Measurements from ENCODE around the gene STAB2.

STAB2 gene

DNA sequence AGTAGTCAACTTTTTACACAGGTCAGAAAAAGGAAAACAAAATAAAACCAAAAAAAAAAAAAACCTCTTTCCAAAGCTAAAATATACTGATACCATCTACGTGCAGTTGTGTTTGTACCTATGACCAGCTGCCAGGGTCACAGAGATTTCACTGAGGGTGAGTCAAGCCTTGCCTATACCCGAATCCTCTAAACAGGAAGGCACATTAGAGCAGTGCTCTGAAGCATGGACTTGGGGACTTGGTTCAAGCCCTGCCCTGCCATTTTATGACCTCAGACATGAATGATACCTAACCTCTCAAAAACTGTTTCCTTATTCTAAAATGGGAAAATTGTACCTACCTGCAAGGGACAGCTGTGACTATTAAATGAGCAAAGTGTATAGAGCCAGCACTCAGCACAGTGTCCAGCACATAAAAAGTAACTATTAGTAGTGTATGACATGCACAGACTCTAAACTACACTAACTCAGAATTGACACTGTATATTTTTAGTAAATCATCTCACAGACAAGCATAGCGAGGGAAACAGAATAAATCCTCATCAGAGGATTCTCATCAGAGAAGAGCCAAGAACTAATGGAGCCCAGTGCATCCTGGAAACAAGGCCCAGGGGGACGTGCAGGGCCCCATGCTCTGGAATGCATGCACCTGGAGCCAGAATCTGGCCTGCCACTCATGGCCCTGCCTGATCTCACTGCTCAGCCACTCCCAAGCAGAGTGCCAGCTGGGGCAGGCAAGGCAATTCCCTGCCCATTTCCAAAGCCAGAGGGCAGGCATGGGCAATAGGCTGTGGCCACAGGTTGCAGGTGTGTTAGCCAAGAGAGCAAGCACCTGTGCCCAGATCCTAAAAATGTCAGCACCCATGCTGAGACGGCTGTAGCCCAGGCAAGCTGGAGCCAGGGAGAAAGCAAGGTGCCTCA lies 196.9 kb downstream of the STAB2 start:
- DNase-seq (ENCODE audit: low spot score) = no peak

DNA sequence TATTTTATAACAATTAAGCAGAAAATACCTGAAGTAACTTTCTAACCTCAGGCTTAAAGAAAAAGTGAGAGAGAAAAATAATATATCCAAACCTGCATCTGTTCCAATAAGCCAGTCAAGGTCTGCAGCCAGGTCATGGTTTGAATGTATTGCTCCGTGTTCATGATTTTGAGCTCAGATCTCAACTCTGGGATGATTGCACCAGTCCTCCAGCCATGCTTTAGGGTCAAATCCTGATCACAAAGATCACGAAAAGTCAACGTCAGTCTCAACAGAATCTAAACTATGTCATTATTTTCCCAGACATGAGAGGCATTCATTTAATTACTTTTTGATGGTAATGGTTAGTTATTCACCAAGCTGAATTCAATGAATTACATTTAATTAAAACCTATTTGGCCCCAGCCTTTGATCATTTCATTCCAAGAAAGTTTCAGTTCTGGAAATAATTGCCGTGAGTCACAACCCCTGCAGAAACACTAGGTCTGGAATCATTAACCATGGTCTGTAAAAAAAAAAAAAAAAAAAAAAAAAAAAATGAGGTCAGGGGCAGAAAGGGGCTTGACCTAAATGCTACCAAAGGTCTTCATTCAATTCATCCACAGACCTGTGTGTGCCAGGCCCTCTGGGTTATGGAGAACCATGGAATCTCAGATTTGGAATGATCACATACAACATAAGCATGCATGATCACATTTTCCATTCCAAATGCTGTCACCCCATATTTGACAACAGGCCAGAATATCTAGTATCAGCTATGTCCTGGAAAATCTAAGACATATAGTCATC lies 198.4 kb downstream of the STAB2 start:
- DNase-seq (ENCODE audit: low spot score) = no peak

DNA sequence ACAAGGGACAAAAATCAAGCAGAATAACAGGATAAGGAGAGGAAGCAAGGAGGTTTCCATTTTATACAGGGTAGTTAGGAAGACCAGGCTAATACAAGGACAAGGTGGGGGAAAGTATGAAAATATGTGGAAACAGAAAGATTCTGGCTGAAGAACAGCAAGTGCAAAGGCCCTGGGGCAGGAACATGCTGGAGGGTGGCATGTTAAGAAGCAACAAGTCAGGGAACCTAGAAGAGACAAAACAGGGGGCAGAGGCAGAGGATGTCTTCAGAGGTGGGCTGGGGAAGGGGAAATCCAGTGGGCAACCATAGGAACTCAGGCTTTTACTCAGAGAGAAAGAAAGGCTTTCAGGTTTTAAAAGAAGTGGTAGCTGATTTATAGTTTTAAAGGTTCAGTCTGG lies 199.1 kb downstream of the STAB2 start:
- no peak for DNase-seq (ENCODE audit: low spot score)

DNA sequence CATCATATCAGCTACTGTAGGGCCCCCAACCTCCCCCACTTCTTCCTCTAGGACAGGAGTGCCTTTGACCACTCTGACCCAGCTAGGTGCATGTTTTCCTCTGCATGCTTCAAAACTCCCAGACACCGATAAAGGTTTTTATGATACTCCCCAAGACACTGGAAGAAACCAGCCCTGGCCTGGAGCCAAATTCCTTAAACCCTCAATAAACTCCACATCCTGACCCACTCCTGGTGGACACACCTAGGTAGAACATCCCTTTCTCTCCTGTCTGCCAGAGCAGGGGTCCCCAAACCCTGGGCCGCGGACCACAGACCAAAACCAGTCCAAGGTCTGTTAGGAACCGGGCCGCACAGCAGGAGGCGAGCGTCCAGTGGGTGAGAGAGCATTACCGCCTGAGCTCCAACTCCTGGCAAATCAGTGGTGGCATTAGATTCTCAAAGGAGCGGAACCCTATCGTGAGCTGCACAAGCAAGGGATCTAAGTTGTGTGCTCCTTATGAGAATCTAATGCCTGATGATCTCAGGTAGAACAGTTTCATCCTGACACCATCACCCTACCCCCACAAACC lies 204.4 kb downstream of the STAB2 start:
- no peak for DNase-seq (ENCODE audit: low spot score)

DNA sequence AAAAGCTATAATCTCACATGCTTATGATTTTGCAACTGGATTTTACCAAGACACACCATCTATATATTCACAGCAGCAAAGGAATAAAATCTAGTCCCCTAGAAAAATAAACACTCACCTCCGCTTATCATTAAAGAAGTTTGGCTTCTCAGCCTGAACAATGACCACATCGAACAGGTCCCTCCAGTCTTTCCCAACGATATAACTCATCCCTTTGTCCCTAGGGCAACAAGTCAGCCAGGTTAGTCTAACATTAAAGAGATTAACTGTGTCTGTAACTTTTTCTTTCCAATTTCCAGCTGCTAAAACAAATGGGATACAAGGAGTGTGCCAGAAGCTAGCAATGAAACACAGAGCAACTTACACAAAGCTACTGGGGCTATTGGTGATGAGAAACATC lies 206.0 kb downstream of the STAB2 start:
- DNase-seq (ENCODE audit: low spot score) = no peak

DNA sequence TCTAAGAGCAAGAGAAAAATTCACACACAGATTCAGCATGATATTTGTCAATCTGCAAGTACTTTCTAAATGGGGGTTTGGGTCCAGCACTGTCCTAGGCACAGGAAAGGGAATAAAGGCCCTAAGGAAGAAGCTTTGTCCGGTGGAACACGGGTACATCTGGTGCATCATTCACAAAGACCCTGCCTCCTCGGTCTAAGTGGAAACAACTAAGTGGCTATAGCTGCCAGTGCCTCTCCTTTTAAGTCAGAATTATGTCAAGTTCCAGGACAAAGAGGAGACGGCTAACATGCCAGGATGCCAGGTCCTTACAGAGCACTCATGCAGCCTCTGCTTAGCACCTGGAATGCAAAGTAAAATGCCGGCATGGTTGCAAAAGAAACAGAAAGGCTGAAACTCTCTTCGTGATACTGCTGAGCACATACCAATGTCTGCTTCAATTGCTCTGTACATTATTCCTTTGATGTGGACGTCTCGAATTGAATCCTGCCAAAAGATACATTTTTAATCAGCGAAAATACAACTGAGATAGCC lies 206.5 kb downstream of the STAB2 start:
- no peak for DNase-seq (ENCODE audit: low spot score)

DNA sequence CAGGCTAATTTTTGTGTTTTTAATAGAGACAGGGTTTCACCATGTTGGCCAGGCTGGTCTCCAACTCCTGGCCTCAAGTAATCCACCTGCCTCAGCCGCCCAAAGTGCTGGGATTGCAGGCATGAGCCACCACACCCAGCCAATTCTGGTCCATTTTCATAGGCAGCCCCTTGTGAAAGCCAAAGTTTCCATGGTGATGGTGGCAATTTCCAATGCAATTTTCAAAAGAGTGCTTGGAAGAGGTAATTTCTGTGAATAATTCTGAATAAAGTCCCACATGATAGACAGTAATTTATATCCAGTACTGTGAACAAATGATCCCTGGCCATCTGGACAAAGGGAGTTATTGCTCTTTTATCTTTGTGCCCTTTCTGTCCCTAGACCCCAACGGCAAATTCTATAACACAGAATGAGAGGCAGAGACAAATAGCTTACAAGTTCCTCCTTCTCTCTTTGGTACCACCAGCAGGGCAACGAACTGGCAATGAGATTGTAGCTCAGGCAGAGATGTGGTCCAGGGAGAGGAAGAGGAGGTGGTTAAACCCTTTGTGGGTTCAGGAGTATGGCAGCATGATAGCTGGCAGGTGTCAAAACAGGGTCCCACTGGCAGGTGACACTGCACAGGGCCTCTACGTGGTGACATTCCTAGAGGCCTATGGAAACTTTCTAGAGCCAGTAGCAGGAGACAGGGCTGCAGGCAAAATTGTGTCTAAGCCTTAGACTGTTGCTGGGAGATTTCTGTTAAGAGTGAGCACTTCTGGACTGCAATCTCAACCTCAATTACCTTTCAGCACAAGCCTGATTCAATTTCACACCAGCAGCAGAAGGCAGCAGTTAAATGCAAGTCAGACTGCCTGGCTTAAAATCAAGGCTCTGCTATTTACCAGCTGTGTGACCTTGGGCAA lies 207.5 kb downstream of the STAB2 start:
- DNase-seq (ENCODE audit: low spot score) = no peak

DNA sequence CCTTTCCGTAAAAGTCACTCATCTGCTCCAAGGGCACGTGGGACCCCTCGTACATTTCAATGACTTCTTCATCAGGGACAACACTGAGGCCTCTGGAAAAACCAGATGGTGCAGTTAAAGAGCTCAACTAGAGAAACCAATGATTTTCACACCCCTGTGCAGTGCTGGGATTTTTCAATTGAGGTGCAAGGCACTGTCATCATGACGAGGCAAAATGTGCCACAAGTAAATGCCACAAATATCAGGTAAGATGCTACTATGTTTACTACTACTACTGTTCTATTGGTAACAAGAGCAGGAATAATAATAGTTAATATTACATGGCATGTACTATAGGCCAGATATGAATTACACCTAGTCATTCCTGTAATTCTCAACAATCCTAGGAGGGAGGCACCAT lies 211.5 kb downstream of the STAB2 start:
- no peak for DNase-seq (ENCODE audit: low spot score)

DNA sequence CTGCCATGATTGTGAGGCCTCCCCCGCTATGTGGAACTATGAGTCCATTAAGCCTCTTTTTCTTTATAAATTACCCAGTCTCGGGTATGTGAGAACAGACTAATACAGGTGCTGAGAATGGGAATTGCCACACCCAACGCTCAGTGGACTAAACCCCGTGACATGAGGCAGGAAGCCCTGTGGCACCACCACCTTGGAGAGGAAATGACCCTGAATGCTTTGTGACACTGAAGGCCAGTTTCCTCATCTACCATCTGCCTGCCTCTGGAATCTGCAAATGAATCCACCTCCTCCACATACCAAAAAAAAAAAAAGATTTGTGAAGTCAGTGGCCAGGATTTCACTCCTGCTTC lies 212.4 kb downstream of the STAB2 start:
- DNase-seq (ENCODE audit: low spot score) = no peak

DNA sequence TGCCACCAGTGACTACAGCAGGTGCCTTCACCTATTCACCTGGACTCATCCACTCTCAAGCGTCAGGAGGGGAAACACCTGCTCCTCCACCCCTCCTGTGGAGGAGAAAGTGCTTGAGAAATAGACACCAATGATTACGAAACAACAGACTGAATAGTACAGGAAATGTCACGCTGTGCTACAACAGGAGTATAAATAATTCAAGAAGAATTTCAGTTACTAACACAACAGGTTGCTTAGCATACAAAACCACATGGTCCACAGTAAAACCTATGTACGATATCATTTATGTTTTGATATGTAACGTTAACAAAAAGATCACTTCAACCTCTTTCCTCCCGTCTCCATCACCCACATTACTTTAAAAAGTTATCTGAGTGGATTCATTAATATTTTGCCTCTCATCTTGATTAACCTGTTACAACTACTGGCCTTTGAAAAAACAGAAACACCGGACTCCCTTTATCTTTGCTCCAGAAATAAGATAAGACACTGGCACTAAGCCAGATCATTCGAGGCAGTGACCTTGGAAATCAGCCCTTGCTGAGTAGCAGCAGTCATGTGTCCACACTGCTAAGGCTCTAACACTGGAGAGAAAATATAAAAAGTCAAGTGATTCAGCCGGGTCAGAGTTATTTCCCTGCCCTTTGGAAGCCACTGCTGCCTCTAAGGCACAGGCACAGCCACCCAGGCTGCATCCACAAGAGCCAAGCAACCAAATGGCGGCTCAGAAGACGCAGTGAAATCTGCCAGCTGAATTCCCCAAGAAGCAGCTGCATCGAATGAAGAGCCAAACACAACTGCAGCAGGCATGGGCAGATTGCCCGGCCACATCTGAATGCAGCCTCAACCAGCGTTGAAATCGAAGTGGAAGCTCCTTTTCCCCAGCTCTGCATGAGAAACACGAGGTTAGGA lies 213.0 kb downstream of the STAB2 start:
- no peak for DNase-seq (ENCODE audit: low spot score)

DNA sequence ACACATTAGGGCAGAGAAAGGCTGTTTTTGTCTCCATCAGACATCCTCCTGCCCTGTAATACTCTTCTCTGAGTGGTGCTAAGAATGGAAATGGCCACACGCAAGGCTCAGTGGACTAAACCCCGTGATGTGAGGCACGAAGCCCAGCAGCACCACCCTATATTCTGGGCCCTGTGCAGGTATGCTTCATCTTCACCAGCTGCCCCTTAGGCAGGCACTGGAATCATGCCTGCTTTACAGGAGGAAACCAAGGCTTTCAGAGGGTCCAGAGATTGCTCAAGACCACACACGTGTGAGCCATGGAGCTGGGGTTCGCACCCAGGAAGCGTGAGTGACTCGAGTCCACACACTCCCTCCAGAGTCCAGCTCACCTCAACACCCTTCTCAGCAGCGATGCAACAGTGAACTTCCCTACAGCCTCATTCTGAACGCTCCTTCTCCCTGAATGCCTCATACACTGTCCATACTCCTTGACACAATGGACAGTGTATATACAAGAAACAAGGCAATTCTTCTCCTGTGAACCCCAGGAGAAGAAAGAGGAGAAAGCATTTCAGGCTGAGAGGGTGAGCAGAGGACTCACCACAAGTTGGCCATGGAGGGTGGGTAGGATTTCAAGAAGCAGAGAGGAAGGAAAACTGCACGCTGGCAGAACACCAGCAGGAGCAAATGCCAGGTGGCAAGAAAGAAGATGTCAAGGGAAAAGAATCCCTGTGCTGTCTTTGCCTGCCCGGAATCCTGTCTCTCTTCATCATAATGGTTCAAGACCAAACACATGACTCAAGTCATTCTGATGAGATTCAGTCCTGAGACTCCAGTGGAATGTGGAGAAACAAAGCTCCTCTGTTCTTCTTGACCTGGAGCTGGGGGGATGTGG lies 214.9 kb downstream of the STAB2 start:
- DNase-seq (ENCODE audit: low spot score) = no peak

DNA sequence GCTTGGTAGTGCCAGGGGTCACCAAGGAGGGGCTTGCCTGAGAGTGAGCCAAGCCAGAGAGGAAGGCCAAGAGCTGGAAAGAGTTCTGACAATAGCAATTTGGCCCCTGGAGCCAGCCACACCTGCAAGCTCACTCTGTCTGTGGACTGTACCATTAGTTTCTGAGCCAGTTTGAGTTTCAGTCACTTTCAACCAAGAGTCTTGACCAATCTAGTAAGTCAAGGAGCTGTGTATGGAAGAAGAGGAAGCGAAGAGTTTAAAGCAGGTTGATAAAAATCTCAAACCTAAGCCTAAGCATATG lies 215.5 kb downstream of the STAB2 start:
- no peak for DNase-seq (ENCODE audit: low spot score)

DNA sequence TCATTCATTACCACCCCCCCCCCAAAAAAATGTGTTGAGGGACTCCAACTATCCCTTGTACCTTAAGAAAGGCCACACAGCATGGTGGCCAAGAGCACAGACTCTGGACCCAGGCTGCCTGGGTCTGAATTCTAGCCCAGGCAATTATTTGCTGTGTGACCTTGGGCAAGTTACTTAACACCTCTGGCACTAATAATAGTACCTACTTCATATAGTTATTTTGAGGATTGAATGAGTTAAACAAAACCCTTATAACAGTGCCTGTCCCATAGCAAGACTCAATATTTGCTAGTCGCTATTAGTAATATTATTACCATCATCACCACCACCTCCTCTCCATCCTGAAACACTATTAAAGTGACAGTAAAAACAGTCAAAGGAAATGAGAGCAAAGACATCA lies 216.8 kb downstream of the STAB2 start:
- DNase-seq (ENCODE audit: low spot score) = no peak

DNA sequence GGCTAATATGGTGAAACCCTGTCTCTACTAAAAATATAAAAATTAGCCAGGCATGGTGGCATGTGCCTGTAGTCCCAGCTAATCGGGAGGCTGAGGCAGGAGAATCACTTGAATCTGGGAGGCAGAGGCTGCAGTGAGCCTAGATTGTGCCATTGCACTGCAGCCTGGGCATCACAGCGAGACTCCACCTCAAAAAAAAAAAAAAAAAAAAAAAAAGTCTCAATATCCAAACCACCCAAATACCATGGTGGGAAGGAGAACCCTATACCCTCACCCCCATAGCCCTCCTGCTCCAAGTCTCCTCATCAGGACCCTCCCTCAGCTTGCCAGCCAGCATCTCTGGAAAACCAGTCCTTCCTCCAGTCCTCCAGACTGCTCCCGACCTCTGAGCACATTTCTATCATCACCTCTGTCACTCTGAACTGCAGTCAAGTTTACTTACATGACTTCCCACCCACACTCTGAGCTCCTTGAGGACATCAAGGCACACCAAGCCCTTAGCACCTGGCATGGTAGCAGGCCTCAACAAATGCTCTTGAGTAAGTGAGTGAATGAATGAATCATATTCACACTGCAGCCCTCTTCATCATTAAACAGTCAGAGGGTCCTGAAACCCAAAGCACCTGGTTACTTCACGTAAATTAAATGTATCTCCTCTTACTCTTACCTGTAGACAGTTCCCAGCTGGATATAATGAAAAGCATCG lies 218.7 kb downstream of the STAB2 start:
- DNase-seq (ENCODE audit: low spot score) = no peak

DNA sequence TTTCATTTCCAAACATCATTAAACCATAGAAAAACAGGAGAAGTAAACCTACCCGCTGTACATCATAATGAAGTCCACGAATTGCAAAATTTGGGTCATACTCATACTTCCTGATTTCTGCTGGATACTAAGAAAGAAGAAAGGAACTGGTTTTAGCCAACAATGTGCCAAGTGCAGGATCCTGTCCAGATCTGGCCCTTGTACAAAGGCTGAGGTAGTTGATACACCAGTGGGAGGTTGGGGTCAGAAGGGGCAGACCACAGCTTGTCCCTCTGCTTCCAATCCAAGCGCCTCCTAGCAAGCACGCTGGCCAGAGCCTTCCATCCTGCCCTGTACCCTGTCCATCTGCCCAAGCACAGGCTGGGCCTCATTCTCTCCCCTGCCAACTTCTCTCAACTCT lies 219.7 kb downstream of the STAB2 start:
- DNase-seq (ENCODE audit: low spot score) = no peak

DNA sequence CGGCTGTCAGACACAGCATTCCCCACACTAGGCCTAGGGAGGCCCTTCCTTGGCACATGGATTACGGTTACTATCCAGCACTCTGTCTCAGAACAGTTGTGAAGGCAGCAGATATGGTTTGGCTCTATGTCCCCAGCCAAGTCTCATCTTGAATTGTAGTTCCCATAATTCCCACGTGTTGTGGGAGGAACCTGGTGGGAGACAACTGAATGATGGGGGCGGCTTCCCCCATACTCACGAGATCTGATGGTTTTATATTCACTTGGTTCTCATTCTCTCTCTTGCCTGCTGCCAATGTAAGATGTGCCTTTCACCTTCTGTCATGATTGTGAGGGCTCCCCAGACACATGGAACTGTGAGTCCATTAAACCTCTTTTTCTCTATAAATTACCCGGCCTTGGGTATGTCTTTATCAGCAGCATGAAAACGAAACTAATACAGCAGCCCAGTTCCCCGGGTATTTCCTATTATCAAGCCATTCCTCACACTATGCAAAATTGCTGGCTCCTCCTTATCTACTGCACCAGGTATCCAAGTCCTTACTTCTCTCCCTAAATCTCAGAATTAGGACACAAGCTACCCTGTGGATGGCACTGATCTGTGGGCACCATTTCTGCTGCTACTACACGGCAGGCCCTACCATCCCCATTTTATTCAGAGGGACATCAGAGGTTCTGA lies 220.6 kb downstream of the STAB2 start:
- no peak for DNase-seq (ENCODE audit: low spot score)

DNA sequence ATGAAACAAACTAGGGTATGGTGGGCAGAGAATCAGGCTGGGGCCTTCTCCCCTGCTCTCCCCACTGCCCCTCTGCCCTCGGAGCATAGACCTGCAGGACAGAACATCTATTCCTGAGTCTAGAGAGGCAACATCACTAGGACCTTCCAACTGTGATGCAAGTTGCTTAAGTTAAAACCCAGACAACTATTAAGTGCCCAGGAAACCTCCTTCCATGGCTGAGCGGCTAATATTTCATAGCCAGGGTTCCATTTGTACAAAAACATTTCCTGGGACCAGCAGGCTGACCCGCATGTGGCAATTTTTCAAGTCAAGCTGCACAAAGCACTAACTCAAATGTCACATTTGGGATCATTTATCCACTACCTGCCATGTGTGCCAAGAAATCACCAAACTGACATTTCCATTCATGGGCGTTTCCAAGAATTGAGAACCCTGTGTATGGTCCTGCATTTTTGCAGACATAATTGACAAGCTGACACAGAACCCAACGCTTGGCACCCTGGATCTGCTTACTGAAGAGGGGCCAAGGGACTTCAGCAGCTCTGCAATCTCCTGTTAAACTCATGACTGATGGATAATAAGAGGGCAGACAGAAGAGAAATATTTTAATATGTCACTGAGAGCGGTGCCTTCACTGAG lies 221.3 kb downstream of the STAB2 start:
- DNase-seq (ENCODE audit: low spot score) = no peak

DNA sequence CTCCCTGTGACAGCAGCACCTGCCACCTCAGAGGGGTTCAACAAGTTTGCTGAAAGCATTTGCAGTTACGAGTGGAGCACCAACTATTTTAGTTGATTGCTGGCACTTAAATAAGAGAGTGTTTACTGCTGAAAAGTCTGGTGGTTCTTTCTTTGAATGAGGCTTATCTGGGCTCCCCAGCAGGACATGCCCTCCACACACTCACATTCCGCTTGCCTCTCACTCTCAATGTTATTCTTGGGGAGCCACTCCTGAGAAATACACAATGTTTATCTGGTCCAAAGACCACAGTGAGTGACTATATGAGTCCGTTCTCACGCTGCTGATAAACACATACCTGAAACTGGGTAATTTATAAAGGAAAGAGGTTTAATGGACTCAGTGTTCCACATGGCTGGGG lies 222.1 kb downstream of the STAB2 start:
- DNase-seq (ENCODE audit: low spot score) = no peak
